ENCODE results near the gene BCKDK. TPM values are rescaled to one million over a fixed set of nuclear protein-coding genes. Genes with fewer than 3 reads are reported as not detected.

Gene BCKDK
- polyA plus RNA-seq, 1 of the 3 experiments (the other 2 are of a cell fraction): 73.2 TPM

DNA sequence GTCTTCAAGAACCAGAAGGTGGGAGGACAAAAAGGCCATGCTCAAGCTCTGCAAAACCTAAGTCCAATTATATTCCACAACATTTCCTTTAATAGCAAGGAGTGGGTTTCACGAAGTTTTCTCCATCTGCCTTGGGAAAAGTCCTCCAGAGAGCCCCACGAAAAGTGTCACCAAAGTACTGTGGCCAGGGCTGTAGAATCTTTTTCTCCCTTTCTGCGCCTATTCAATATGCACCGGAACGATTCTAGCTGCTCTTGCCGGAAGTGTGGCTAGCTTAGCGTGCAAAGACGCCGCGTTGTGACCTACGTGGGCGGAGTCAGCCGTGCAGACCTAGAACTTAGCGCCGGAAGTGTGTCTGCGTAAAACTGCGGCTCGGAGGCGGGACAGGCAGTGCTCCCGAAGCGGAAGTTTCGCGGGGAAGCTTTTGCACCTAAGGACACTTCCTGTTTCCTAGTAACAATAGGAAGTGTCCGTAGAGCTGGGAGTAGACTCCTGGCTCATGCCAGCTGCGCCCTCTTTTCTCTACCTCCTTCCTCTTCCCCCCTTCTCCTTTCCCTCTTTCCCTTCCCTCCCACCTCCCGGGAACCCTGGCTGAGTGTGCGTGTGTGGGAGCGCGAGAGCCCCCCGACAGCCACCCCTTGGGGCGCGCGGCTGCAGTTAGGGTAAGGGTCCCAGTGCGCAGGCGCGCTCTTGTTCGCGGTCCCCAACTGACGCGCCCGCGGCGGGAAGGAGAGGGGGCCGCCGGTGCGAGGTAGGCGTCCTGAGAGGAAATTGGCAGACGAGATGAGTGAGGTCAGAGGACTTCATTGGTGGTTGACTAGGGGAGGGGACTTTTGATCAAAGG is 34.0 kb upstream of the BCKDK start, which contains the start of the genes ZNF646 and ZNF668 (continued):
- TF ChIP-seq EZH2phosphoT487 (IDR thresholded peaks at IDR 0.05; ENCODE audit: borderline replicate concordance, low read depth) (no peak), RCOR1 (IDR thresholded peaks at IDR 0.05; ENCODE audit: low read length) (no peak), ELF1 (IDR thresholded peaks at IDR 0.05) (peak; percentile 96), TAF1 (IDR thresholded peaks at IDR 0.05; ENCODE audit: borderline replicate concordance, low read depth, low read length) (peak; percentile 75; the same call in 1 of the 2 replicates), YY1 (IDR thresholded peaks at IDR 0.05; ENCODE audit: low read depth) (peak; percentile 23; the same call in 1 of the 2 replicates), CHD2 (IDR thresholded peaks at IDR 0.05; ENCODE audit: low read length, partially characterized antibody) (peak; percentile 89), GATA2 (CRISPR knock-in tag; IDR thresholded peaks at IDR 0.05) (no peak), SIN3A (IDR thresholded peaks at IDR 0.05; ENCODE audit: borderline replicate concordance, low read depth, low read length) (peak; percentile 91; the same call in 1 of the 2 replicates), TCF12 (IDR thresholded peaks at IDR 0.05) (no peak), SMC3 (IDR thresholded peaks at IDR 0.05; ENCODE audit: low read depth, low read length) (no peak)
- TF ChIP-seq, protein P1, sequence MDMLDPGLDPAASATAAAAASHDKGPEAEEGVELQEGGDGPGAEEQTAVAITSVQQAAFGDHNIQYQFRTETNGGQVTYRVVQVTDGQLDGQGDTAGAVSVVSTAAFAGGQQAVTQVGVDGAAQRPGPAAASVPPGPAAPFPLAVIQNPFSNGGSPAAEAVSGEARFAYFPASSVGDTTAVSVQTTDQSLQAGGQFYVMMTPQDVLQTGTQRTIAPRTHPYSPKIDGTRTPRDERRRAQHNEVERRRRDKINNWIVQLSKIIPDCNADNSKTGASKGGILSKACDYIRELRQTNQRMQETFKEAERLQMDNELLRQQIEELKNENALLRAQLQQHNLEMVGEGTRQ (IDR thresholded peaks at IDR 0.05; ENCODE audit: borderline replicate concordance, low read depth, low read length): no peak
- TF ChIP-seq, protein P2, sequence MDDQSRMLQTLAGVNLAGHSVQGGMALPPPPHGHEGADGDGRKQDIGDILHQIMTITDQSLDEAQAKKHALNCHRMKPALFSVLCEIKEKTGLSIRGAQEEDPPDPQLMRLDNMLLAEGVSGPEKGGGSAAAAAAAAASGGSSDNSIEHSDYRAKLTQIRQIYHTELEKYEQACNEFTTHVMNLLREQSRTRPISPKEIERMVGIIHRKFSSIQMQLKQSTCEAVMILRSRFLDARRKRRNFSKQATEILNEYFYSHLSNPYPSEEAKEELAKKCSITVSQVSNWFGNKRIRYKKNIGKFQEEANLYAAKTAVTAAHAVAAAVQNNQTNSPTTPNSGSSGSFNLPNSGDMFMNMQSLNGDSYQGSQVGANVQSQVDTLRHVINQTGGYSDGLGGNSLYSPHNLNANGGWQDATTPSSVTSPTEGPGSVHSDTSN (IDR thresholded peaks at IDR 0.05): no peak

DNA sequence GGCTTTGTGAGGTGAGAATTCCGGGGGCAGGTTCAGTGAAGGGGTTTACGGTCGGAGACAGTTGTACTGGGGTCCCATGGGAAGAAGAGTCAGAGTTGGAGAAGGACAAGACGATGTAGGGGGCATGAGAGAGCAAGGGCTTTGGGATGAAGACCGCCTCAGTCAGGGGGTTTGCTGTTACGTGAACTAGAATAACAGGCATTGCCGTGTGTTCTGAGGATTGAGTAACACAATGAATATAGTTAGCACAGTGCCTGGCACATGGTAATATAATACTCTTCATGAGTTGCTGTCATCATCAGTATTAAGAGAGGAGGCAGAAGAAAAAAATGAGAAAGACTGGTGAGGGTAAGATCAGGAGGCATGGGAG is 33.4 kb upstream of the BCKDK start:
- H3K36me3 ChIP-seq (replicated peaks in 1 of 2; ENCODE audit: control insufficient read depth in 1 of 2, insufficient read depth in 2 of 2, low read length in 1 of 2): peaks cover 18 to 39% of the 10 kb centered on the region in 2 experiments
- 0 out of 2 replicates have a peak, but pooled peaks cover 4% of the 10 kb centered on the region for H4K20me1 ChIP-seq (ENCODE audit: insufficient read depth)
- H3F3A ChIP-seq (replicated peaks; ENCODE audit: insufficient read depth): peaks cover 7% of the 10 kb centered on the region
- POLR2A ChIA-PET: interaction anchor here (1.0 to 2.7 kb wide), 9 partner anchors 10 to 386 kb away, joined by 3 to 22 read pairs (median 9); partner anchors contain the start of genes FUS and KAT8
- TF ChIP-seq RXRA (IDR thresholded peaks at IDR 0.05; ENCODE audit: borderline replicate concordance, low read depth) (no peak), RAD21 (IDR thresholded peaks at IDR 0.05; ENCODE audit: low read length) (0 out of 2 replicates have a peak, but pooled peaks have one; percentile 8)
- H2AFZ ChIP-seq (ENCODE audit: low read depth): peak overlapping the region; percentile 69
- peak overlapping the region; percentile 95 for H3K9ac ChIP-seq
- H3K27me3 ChIP-seq (ENCODE audit: insufficient read depth): no peaks in the 10 kb centered on the region
- 10% methylated on average over 7 of the region's 7 CpGs for WGBS (ENCODE audit: low lambda C conversion rate)
- no peaks in the 10 kb centered on the region for H3K9me2 ChIP-seq
- peaks cover 5 to 14% of the 10 kb centered on the region in 2 experiments; a peak in 3 of 4 replicates for H3K4me1 ChIP-seq (ENCODE audit: control insufficient read depth in 1 of 2, insufficient read depth in 2 of 2, low read depth in 1 of 2, low read length in 1 of 2)
- H3K4me3 ChIP-seq (ENCODE audit: low read depth in 2 of 2, low read length in 1 of 2): peak overlapping the region; percentile 90 to 95
- DNase-seq: no peak
- H3K4me2 ChIP-seq: peak overlapping the region; percentile 93
- CTCF ChIA-PET: interaction anchor here (1.5 to 4.3 kb wide), 3 partner anchors 46 to 90 kb away, joined by 6 to 19 read pairs (median 7); partner anchors contain the start of gene HSD3B7
- H3K9me3 ChIP-seq: no peaks in the 10 kb centered on the region
- H3K79me2 ChIP-seq (ENCODE audit: insufficient read depth): peaks cover 88% of the 10 kb centered on the region
- peak overlapping the region; percentile 94 to 95 for H3K27ac ChIP-seq (ENCODE audit: low read depth in 2 of 2, low read length in 1 of 2)
